ENCODE data around the gene GALNTL6. TPM values are rescaled to one million over a fixed set of nuclear protein-coding genes. Genes with fewer than 3 reads are reported as not detected.

The GALNTL6 gene
- total RNA-seq, 1 experiment from 2014 or later = not detected

DNA sequence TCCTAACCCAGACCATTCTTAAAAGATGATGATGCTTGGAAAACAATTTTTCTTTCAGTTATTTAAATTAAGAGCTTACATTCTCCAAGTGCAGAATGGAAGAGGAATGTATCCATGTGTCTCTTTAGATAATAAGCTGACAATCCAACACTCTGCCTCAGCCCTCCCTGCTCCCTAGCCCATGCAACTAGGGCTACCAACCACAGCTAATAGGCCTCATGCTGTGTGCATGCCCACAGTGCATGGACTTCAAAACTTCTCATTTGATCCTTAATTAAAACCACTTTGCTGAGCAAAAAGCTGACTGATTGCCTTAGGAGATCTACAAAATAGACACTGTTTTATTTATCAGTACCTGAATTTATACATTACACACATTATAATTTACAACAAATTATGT is 473.9 kb downstream of the GALNTL6 start:
- H4K20me1 ChIP-seq (ENCODE audit: insufficient read depth) = no peaks in the 10 kb centered on the region
- no peak overlapping the region for H2AFZ ChIP-seq
- CTCF ChIA-PET = no interaction called here
- DNase-seq = no peak
- H3K4me2 ChIP-seq = no peak overlapping the region
- BruUV-seq (replicated peaks) = no TSS peak
- no peaks in the 10 kb centered on the region for H3K36me3 ChIP-seq (ENCODE audit: low read depth)
- POLR2A ChIA-PET (ENCODE audit: unreplicated experiment) = no interaction called here
- TF ChIP-seq, protein P1, sequence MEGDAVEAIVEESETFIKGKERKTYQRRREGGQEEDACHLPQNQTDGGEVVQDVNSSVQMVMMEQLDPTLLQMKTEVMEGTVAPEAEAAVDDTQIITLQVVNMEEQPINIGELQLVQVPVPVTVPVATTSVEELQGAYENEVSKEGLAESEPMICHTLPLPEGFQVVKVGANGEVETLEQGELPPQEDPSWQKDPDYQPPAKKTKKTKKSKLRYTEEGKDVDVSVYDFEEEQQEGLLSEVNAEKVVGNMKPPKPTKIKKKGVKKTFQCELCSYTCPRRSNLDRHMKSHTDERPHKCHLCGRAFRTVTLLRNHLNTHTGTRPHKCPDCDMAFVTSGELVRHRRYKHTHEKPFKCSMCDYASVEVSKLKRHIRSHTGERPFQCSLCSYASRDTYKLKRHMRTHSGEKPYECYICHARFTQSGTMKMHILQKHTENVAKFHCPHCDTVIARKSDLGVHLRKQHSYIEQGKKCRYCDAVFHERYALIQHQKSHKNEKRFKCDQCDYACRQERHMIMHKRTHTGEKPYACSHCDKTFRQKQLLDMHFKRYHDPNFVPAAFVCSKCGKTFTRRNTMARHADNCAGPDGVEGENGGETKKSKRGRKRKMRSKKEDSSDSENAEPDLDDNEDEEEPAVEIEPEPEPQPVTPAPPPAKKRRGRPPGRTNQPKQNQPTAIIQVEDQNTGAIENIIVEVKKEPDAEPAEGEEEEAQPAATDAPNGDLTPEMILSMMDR (conservative IDR thresholded peaks at IDR 0.05) = no peak
- no peak for TF ChIP-seq EZH2 (IDR thresholded peaks at IDR 0.05; ENCODE audit: low read depth)
- no peaks in the 10 kb centered on the region for H3F3A ChIP-seq (ENCODE audit: insufficient read depth, low read depth)
- no peaks in the 10 kb centered on the region for H3K9me3 ChIP-seq (ENCODE audit: insufficient read depth, low read depth)
- H3K9me2 ChIP-seq (ENCODE audit: insufficient read depth) = no peaks in the 10 kb centered on the region
- H3K4me1 ChIP-seq (replicated peaks; ENCODE audit: insufficient read depth) = no peaks in the 10 kb centered on the region
- no peak overlapping the region for H3K27ac ChIP-seq
- intact Hi-C loops (cut with micrococcal nuclease; ENCODE audit: unreplicated experiment) = no loop called here
- no peaks in the 10 kb centered on the region for H3K27me3 ChIP-seq (ENCODE audit: insufficient read depth, low read depth)
- no peak overlapping the region for H3K4me3 ChIP-seq
- no peaks in the 10 kb centered on the region for H3K79me2 ChIP-seq (ENCODE audit: low read depth)

DNA sequence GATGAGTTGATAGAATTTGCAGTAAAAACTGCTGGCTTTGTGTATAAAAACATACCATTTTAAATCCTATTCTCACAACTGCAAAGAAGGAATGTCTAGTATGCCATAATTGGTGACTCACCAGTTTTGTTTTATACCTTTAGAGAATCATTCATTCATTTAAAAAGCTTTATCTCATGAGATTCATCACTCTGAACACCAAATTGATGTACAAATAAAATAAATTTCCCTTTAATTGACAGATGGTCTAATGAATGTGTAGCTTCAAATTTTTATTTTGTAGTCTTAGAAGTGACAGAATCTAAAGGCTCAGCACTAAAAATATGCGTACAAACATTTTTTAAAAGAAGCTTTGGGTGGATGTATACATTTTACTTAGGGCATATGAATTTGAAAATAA is 492.5 kb downstream of the GALNTL6 start:
- no TSS peak for BruUV-seq (replicated peaks)
- TF ChIP-seq, protein P1 (conservative IDR thresholded peaks at IDR 0.05) = no peak
- TF ChIP-seq EZH2 (IDR thresholded peaks at IDR 0.05; ENCODE audit: low read depth) = no peak
- no peaks in the 10 kb centered on the region for H3K4me1 ChIP-seq (replicated peaks; ENCODE audit: insufficient read depth)
- no peak overlapping the region for H3K4me2 ChIP-seq
- no peaks in the 10 kb centered on the region for H4K20me1 ChIP-seq (ENCODE audit: insufficient read depth)
- H3K9me3 ChIP-seq (ENCODE audit: insufficient read depth, low read depth) = no peaks in the 10 kb centered on the region
- H3K79me2 ChIP-seq (ENCODE audit: low read depth) = no peaks in the 10 kb centered on the region
- POLR2A ChIA-PET (ENCODE audit: unreplicated experiment) = no interaction called here
- intact Hi-C loops (cut with micrococcal nuclease; ENCODE audit: unreplicated experiment) = no loop called here
- no peaks in the 10 kb centered on the region for H3K36me3 ChIP-seq (ENCODE audit: low read depth)
- no peak overlapping the region for H3K4me3 ChIP-seq
- H3F3A ChIP-seq (ENCODE audit: insufficient read depth, low read depth) = no peaks in the 10 kb centered on the region
- H3K27me3 ChIP-seq (ENCODE audit: insufficient read depth, low read depth) = no peaks in the 10 kb centered on the region
- H2AFZ ChIP-seq = no peak overlapping the region
- no peak overlapping the region for H3K27ac ChIP-seq
- CTCF ChIA-PET = no interaction called here
- no peak for DNase-seq
- H3K9me2 ChIP-seq (ENCODE audit: insufficient read depth) = no peaks in the 10 kb centered on the region

DNA sequence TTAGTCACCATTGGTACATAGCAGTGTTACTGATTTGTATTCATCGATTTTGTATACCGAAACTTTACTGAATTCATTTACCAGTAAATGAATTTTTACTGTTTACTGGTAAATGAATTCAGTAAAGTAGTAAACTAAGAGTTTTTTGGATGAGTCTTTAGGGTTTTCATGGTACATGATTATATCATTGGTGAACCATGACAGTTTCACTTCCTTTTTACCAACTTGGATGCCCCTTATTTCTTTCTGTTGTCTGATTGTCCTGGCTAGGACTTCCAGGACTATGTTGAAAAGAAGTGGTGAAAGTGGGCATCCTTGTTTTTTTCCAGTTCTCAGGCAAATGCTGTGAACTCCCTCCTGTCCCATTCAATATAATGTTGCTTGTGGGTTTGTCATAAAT is 494.9 kb downstream of the GALNTL6 start:
- Histone ChIP-seq H3K9me2 (ENCODE audit: insufficient read depth) (no peaks in the 10 kb centered on the region), H3K27ac (no peak overlapping the region), H3K9me3 (ENCODE audit: insufficient read depth, low read depth) (no peaks in the 10 kb centered on the region), H3K27me3 (ENCODE audit: insufficient read depth, low read depth) (no peaks in the 10 kb centered on the region), H4K20me1 (ENCODE audit: insufficient read depth) (no peaks in the 10 kb centered on the region), H3K36me3 (ENCODE audit: low read depth) (no peaks in the 10 kb centered on the region), H3K4me1 (replicated peaks; ENCODE audit: insufficient read depth) (no peaks in the 10 kb centered on the region), H3K4me2 (no peak overlapping the region), H3F3A (ENCODE audit: insufficient read depth, low read depth) (no peaks in the 10 kb centered on the region), H2AFZ (no peak overlapping the region), H3K4me3 (no peak overlapping the region), H3K79me2 (ENCODE audit: low read depth) (no peaks in the 10 kb centered on the region)
- intact Hi-C loops (cut with micrococcal nuclease; ENCODE audit: unreplicated experiment) = no loop called here
- ChIA-PET POLR2A (ENCODE audit: unreplicated experiment) (no interaction called here), CTCF (no interaction called here)
- BruUV-seq (replicated peaks) = no TSS peak
- no peak for TF ChIP-seq EZH2 (IDR thresholded peaks at IDR 0.05; ENCODE audit: low read depth)
- TF ChIP-seq, protein P1 (conservative IDR thresholded peaks at IDR 0.05) = no peak
- DNase-seq = no peak
